Thoracic aorta (tissue), 2 donors: Measurements from ENCODE around the gene SCAP. TPM values are rescaled to one million over a fixed set of nuclear protein-coding genes. Genes with fewer than 3 reads are reported as not detected.
A peak's percentile ranks its signal among the peaks of the same experiment; 100 is the strongest.
"Not testable (repeated sequence)": the region's sequence is repeated elsewhere in the genome, so short reads cannot be mapped to it uniquely, and the experiment has no call there.

Experiments
- ATAC-seq: fragments of 150-250 bp; one replicate; pipeline ENCODE4 v1.8.0; 2017; ENCODE audit warnings: low read depth; ENCODE audit not compliant: insufficient number of reproducible peaks, low FRiP score
- DNase-seq: peaks from one replicate; pipeline ENCODE4 v3.0.0-alpha.2; 2020; ENCODE audit warnings: low spot score
- H3K27ac ChIP-seq, 2 donors: fragments of 200-600 bp; sonication (generic); 1 replicate in 1 of 2; 2 replicates in 1 of 2; pipeline ENCODE4 v1.5.1; 2016; ENCODE audit warnings: mild to moderate bottlenecking in 2 of 2, moderate library complexity in 2 of 2
- H3K27me3 ChIP-seq: fragments of 200-600 bp; sonication (generic); replicated peaks from 2 replicates; pipeline ENCODE4 v1.6.0; 2016; ENCODE audit warnings: mild to moderate bottlenecking; ENCODE audit not compliant: insufficient read depth
- H3K36me3 ChIP-seq: fragments of 200-600 bp; sonication (generic); one replicate; pipeline ENCODE4 v1.5.1; 2016
- H3K4me1 ChIP-seq, 2 donors: fragments of 200-600 bp; sonication (generic); 1 replicate in 1 of 2; 2 replicates in 1 of 2; pipeline versions ENCODE4 v1.5.1 to v1.6.0; 2016; ENCODE audit warnings: low read depth in 2 of 2, mild to moderate bottlenecking in 1 of 2; ENCODE audit not compliant: control insufficient read depth in 1 of 2
- H3K4me3 ChIP-seq: fragments of 200-600 bp; sonication (generic); 2 replicates; pipeline ENCODE4 v1.5.1; 2016; ENCODE audit warnings: mild to moderate bottlenecking
- H3K9me3 ChIP-seq: fragments of 200-600 bp; sonication (generic); 2 replicates; pipeline ENCODE4 v1.5.1; 2016
- CTCF ChIP-seq: fragments of 200-600 bp; sonication (generic); IDR thresholded peaks from one replicate; pipeline ENCODE4 v1.5.1; 2019; ENCODE audit warnings: antibody characterized with exemption
- total RNA-seq, 2 donors: library from RNA; depleted of rRNA; stranded (reverse); fragments of >200 nt; gene quantifications; one replicate each; pipeline versions ENCODE4 v1.1.0 to v1.2.3, GENCODE V29; 2016

Gene SCAP
- total RNA-seq, 2 donors from 2014 or later, result 80.0 to 106 TPM

- Histone ChIP-seq H3K36me3 (no peaks in the 10 kb centered on the region), H3K27ac (no peak overlapping the region), H3K9me3 (no peaks in the 10 kb centered on the region), H3K27me3 (no peaks in the 10 kb centered on the region), H3K4me3 (no peak overlapping the region), H3K4me1 (no peaks in the 10 kb centered on the region)
- DNase-seq (no peak), ATAC-seq (no peak)
- TF ChIP-seq CTCF, result no peak
These were observed 42.2 kb upstream of the SCAP start for GRCh38 chr3:47517937-47518336.

- Histone ChIP-seq H3K36me3 (no peaks in the 10 kb centered on the region), H3K9me3 (no peaks in the 10 kb centered on the region), H3K4me1 (peaks cover 0 to 11% of the 10 kb centered on the region in 2 donors), H3K4me3 (no peak overlapping the region), H3K27me3 (no peaks in the 10 kb centered on the region), H3K27ac (no peak overlapping the region)
- no peak for ATAC-seq
- no peak for DNase-seq
- no peak for TF ChIP-seq CTCF
These were observed 40.2 kb upstream of the SCAP start for GRCh38 chr3:47515864-47516319.

GRCh38 chr3:47515100-47515499 lies 39.4 kb upstream of the SCAP start:
- Histone ChIP-seq H3K36me3 (no peaks in the 10 kb centered on the region), H3K27me3 (no peaks in the 10 kb centered on the region), H3K4me3 (no peak overlapping the region), H3K4me1 (peaks cover 0 to 11% of the 10 kb centered on the region in 2 donors), H3K9me3 (no peaks in the 10 kb centered on the region), H3K27ac (no peak overlapping the region)
- TF ChIP-seq CTCF, result no peak
- DNase-seq (no peak), ATAC-seq (no peak)

- Histone ChIP-seq H3K9me3 (no peaks in the 10 kb centered on the region), H3K27ac (peak within 1 kb of the TSS; percentile 94), H3K4me3 (peak within 1 kb of the TSS; percentile 92), H3K27me3 (no peaks in the 10 kb centered on the region), H3K36me3 (peaks cover 7% of the 10 kb centered on the region), H3K4me1 (peaks cover 0 to 11% of the 10 kb centered on the region in 2 donors)
- ATAC-seq, result peak; percentile 94
- peak; percentile 88 for DNase-seq
- TF ChIP-seq CTCF, result peak; percentile 17
These were observed 37.6 kb upstream of the SCAP start, which contains the start of gene ELP6 for GRCh38 chr3:47513125-47513929. Gene ELP6 (minus strand): TSS chr3:47513712. CDS start chr3:47513590, 122 bp downstream.

- no peak for ATAC-seq
These were observed 36.8 kb upstream of the SCAP start for GRCh38 chr3:47512416-47513124.

GRCh38 chr3:47505267-47505666 lies 29.5 kb upstream of the SCAP start:
- H3K4me1 ChIP-seq, DNase-seq, H3K9me3 ChIP-seq, H3K4me3 ChIP-seq, ATAC-seq, H3K27me3 ChIP-seq, H3K27ac ChIP-seq: not testable (repeated sequence)
- H3K36me3 ChIP-seq, result peaks cover 45% of the 10 kb centered on the region

More at GRCh38 chr3:47512416-47513124, 36.8 kb upstream of the SCAP start:
- Histone ChIP-seq H3K27ac (peak overlapping the region; percentile 94), H3K27me3 (no peaks in the 10 kb centered on the region), H3K9me3 (no peaks in the 10 kb centered on the region), H3K4me3 (peak overlapping the region; percentile 92), H3K4me1 (peaks cover 0 to 11% of the 10 kb centered on the region in 2 donors), H3K36me3 (peaks cover 12% of the 10 kb centered on the region)
- TF ChIP-seq CTCF, result no peak
- DNase-seq, result no peak
